HG02798 (cell line): ENCODE measurements around the gene DSPP.

Experiments
- ATAC-seq: cut with Tn5 transposase; IDR thresholded peaks from one replicate; pipeline ENCODE4 v1.9.1; 2021; ENCODE audit warnings: mild to moderate bottlenecking; ENCODE audit not compliant: unreplicated experiment, poor library complexity

DSPP gene

DNA sequence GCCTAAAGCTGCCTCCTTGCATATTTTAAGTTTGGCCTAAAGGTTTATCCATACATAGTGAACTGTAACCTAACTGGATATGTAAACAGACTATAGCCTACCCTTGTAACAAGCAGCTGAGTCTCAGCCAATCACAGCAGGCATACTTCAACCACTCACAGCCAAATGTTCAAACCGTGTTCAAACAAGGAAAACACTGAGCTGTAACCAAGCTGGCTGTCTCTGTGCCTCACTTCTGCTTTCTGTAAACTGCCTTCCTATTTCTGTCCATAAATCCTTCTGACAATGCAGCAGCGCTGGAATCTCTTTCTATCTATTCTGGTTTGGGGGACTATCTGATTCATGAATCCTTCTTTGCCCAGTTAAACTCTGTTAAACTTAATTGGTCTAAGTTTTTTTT is 16.4 kb downstream of the DSPP start:
- peak; percentile 77 for ATAC-seq

DNA sequence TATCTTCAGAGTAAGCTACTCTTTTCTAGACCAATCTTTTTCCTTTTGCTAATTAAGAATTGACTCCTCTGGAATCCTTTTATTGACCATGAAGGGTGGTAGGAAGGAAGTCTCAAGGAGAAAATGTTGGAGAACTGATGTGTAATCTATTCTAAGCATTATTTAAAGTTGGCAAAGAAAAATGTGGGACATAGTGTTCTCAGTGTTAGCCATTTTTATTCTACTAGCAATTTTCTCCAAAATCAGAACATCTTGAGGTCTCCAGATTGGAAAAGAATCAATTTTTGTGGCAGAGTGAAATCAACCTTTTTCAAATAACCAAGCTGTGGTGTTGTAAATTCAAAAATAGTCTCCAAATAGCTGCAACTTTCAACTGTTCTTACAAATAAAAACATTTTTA is 23.3 kb downstream of the DSPP start:
- no peak for ATAC-seq

DNA sequence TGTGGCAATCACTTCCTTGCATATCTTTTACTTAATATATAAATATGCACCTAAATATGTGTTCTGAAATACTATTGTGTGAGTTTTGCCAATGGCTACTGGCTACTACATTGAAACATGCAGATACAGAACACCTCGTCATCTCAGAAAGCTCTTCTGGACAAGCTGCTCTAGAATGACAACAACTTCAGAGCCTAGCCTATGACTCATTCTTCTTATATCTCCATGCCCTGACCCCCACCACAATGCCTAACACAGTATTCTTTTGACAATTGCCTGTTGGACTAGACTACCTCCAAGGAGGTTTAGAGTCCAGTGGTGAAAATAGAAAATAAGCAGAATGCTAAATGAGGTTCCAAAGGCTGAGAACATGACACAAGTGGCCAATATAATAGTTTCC is 24.1 kb downstream of the DSPP start:
- no peak for ATAC-seq

DNA sequence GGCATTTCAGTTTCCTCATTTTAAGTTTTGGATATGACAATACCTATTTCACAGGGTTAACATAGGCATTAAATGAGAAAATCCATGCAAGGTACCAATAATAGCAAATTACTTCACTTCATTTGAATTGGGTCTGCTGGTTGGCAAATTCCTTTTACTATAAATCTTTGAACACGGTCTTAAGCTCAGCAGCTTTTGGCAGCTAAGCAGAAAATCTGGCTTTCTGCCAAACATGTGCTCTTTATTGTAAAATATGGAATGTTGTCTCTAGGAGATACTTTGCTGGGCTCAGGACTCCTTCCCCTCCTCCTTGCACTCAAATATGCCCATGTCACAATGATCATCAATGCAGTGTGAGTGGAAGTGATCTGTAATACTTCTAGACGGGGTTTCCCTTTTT is 24.9 kb downstream of the DSPP start:
- ATAC-seq, result no peak

DNA sequence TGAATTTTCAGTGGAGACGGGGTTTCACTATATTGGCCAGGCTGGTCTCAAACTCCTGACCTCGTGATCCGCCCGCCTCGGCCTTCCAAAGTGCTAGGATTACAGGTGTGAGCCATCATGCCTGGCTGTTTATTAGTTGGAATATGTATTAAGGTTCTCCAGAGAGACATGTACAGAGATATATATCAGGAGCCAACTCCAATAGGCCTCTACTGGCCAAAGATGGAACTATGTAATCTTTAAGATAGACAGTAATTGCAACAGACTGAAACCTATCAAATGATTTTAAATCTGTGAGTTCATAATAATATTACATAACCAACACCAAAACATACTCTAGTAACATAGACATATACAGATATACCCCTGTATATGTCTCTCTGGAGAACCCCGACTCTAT is 36.0 kb downstream of the DSPP start:
- ATAC-seq, result no peak

DNA sequence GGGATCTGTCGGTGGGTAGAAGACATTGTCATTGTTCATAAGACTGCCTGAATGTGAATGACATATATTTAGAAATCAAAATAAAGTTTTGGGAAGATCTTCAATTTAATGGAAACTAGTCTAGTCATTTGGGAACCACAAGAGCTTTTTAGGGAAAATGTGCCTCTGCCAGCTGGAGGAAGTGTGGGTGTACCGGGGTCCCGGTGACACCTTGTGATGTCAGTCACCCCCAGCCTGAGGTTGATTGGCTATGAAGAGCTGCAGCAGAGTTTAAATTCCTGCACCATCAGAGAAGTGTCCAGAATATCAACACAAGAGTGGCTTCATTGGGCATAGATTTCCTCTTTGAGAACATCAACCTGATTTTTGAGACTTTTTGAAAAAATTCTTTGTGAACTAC is 41.7 kb downstream of the DSPP start, which contains the start of gene DMP1:
DMP1 (plus strand) TSS at position 301 of the 400 bp plus-strand sequence. CDS start 6,213 bp downstream, outside the sequence.
- ATAC-seq, result no peak

DNA sequence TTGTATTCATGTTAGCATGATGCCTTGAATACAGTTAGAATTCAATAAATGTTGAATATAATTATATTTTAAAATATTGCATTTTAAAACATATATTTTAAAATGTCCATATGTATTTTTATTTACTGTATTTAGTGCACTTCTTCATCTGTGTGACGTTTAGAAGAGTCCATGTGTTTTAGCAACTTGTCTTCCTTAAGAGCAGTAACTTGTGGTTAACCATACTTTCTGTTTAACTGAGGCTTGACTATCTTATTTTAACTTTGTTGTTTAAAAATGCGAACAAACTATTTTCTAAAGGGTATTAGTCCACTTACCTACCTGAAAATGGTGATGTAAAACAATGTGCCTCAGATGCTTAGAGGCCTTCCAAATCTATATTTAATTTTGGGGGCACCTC is 42.6 kb downstream of the DSPP start:
- peak; percentile 51 for ATAC-seq

DNA sequence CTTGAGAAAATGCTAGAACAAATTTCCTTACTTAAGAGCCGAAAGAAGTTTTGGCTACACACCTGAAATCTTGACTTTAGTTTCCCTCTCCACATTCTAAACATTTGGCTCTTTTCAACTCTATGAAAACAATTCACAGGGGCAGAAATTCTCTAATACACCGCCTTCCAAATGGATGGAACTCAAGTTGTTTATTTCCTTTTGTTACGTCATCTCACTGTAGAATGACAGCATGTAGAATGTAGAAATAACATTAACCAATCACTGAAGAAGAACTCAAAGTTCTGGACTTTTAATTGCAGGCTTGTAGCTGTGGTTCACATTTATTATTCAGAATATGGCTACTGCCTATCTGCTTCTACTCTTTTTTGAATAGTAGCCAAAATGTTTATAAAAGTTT is 43.6 kb downstream of the DSPP start:
- ATAC-seq, result no peak

DNA sequence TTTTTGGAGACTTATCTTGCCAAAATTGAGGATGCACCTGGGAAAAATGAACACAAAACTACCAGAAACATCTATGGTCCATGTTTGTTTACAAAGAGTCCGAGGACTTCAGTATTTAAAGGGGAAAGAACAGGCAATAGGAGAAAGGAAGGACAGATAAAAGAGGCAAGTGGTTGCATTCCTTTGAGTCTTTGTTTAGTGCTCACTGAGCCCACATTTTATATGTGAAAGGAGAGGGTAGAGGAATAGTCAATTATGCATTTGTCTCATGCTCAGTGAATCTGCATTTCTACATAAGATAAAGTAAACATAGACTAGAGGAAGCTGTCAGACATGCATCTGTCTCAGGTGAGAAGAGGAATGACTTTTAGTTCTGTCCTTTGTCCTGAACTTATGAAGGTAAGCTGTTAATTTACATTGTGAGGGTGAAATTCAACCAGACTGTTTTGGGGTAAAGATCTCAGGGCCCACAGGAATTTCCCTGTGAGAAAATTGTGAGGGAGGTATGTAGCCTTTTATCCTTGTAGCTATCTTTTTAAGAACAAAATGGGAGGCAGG is 46.2 kb downstream of the DSPP start:
- ATAC-seq, result no peak

DNA sequence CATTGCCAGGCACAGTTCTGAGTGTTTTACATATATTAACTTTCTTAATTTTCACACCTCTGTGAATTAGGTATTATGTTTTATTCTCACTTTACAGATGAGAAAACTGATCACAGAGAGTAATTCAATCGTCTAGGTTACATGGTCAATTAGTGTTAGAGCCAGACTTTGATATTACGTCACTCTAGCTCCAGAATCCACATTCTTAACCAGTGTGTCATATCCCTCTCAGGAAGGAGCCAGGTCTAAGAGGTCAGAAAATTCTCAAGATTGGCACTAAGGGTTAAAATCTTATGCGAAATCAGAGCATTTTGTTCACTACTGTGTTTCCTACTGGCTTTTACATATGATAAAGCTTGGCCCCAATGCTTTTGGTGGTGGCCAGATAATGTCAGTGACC is 49.2 kb downstream of the DSPP start:
- no peak for ATAC-seq

DNA sequence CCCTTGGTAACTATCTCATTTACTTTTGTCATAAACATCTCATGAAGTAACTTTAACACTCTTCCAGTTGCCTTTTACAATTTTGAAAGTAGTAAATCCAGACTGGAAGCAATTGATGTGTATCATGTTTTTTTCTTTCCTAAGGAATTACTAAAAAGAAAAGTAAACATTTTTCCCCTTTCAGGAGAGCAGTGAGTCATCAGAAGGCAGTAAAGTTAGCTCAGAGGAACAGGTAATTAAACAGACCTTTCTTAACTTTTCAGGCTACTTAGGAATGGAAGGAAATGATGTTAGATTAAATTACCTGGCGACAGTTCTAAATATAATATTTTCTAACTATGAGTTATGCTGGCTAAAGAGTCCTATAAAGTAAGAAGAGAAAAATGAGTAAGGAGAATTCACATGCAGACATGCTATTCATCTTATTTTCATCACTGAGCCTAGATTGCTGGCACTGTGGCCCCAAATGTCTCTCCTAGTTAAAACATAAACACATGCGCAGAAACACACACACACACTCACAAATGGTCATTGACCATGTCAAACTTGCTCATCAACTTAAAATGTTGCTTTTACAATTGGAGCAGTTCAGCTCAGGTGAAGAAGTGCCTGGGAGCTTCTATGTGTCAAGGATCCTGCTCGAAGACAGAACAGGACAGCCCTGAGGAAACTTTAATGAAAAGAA is 51.1 kb downstream of the DSPP start:
- ATAC-seq, result no peak

DNA sequence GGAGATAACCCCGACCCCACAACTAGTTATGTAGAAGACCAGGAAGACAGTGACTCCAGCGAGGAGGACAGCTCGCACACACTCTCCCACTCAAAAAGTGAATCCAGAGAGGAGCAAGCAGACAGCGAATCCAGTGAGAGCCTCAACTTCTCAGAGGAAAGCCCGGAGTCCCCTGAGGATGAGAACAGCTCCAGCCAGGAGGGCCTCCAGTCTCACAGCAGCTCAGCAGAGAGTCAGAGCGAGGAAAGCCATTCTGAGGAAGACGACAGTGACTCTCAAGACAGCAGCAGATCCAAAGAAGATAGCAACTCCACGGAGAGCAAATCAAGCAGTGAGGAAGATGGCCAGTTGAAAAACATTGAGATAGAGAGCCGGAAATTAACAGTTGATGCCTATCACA is 54.5 kb downstream of the DSPP start:
- ATAC-seq, result no peak
